Erythroblast (primary cell): ENCODE data around the gene ID3.

Experiments used
- DNase-seq, 2 experiments: peaks; one replicate each; lab custom pipeline; 2025; lab: John Stamatoyannopoulos, UW
- GATA1 ChIP-seq: IDR thresholded peaks from 2 replicates; pipeline ENCODE4 v1.6.1; 2011; ENCODE audit warnings: low read depth, mild to moderate bottlenecking, control low read depth, low read length, moderate library complexity
- POLR2A ChIP-seq: IDR thresholded peaks from 2 replicates; pipeline ENCODE4 v1.6.1; 2011; ENCODE audit warnings: mild to moderate bottlenecking, low read length

The ID3 gene

DNA sequence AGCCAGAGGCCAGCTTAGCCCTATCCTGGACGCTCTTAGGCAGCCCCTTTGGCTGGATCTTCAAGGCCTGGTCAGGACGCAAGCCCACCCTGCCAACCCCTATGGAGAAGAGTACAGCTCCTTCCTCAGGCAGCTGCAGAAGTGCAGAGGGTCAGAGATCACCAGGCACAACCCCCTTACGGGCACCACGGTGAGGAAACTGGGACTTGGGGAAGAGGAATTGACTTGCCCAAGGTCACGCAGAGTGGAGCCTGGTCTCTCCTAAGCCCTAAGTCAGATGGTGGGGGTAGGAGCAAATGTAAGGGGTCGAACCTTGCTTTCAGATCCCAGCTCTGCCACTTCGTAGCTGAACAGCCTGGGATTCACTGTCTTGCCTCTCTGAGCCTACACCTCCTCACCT is 31.9 kb downstream of the ID3 start:
- TF ChIP-seq GATA1 (no peak), POLR2A (no peak)
- no peak for DNase-seq

DNA sequence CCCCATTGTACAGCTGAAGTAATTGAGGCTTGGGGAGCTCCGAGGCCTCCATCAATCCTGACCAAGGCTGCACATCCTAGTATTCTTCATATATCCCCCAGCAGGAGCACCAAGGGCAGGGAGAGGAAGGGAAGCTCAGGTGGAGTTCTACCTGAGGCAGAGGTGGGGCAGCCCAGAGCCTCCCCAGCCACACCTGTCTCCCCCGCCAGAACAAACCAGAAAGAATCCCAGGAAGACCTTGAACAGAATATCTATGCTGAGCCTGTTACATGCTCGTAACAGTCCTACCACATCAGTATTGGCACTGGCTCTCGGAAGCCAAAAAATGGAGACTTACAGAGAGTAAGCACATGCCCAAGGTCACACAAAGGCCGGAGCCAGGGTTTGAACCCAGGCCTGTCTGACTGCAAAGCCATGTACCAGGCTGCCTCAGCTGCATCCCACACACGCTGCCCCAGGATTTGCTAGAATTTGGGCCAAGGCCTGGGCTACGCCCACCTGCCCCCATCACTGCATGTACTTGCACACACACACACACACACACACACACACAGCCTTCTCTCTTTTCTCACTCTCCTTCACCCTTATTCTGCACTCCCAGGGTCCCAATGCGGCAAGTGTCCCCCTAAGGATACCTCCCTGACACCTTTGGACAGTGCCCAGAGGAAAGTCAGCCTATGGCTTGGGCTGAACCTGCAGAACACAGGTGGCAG is 32.8 kb downstream of the ID3 start:
- DNase-seq: peak in 1 of 2 experiments; percentile 27
- TF ChIP-seq POLR2A (no peak), GATA1 (no peak)

DNA sequence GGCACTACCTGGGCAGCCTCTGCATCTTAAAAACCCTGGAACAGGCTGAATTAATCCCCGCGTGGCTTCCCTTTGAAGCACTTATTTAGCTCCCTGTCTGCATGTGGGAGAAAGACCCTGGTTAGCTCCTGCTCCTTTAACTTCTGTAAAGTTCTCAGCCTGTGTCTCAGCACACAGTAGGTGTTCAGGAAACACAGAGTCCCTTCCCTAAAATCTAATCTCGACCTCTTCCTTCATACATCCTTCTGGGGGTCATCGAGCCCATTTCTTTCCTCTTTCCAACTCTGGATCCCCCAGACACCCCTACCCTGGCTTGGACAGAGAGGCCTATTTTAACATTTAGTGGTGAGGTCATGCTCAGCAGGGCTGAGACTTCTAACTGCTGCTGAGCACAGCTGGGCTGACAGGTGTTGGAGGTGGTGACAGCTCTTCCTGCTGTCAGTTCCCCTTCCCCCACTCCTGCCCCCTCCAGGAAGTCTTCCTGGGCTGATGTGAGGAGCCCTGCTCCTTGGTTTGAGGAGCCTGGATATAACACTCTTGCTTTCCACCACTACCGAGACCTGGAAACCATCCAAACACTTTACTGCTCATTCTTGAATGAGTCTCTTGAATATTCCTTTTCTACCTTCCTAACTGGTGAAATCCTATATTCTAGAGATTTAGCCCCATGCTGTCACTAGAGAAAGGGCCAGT is 33.6 kb downstream of the ID3 start:
- DNase-seq: peak in 1 of 2 experiments; percentile 46
- TF ChIP-seq POLR2A (no peak), GATA1 (no peak)

DNA sequence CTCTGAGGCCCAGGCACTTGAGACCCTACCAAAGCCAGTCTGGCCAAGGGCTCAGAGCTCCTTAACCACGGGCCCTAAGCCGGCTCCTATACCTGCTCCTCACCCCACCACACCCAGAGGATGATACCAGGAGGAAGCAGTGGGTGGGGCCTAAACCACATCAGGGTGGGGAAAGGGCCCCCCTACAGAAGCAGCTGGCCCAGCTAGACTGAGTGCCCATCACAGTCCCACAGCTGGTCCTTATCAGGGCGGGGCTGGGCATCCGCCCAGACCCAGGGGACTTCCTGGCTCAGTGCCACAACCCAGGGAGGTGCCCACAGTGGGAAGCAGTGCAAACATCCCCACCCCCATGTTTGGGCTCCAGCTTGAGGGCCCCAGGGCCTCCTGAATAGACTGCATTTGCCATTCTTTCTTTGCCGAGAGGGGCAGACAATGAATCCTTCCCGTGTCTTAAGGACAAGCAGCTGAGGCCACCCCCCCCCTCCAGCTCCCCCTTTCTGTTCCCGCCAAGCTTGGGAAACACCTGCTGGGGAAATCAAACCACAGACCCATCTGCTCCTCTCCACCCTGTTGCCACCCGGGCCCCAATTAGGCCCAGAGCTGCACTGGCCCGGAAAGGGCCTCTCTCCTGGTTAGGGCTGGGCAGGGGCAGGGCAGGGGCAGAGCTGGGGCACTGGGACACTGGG is 34.4 kb downstream of the ID3 start:
- peak; percentile 97 to 98 for DNase-seq
- peak; percentile 71 for TF ChIP-seq GATA1
- TF ChIP-seq POLR2A: peak; percentile 61

DNA sequence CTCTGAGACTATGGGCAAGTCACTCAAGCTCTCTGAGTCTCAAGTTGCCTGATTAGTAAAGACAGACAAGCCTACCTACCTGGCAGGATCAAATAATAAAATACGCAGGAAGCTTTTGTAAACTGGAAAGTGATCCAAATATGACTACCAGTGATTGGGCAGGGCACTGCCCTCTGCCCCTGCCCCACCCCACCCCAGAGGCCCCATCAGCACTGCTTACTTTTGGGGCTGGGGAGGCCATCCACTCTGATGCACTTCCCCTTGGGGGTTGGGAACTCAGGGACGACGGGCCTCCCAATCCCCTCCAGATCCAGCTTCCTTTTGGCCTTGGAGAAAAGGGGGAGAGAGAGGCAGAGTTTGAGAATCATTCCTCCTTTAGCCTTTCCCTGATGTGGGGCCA is 35.1 kb downstream of the ID3 start:
- TF ChIP-seq GATA1: no peak
- TF ChIP-seq POLR2A: no peak
- DNase-seq: peak in 1 of 2 experiments; percentile 40

DNA sequence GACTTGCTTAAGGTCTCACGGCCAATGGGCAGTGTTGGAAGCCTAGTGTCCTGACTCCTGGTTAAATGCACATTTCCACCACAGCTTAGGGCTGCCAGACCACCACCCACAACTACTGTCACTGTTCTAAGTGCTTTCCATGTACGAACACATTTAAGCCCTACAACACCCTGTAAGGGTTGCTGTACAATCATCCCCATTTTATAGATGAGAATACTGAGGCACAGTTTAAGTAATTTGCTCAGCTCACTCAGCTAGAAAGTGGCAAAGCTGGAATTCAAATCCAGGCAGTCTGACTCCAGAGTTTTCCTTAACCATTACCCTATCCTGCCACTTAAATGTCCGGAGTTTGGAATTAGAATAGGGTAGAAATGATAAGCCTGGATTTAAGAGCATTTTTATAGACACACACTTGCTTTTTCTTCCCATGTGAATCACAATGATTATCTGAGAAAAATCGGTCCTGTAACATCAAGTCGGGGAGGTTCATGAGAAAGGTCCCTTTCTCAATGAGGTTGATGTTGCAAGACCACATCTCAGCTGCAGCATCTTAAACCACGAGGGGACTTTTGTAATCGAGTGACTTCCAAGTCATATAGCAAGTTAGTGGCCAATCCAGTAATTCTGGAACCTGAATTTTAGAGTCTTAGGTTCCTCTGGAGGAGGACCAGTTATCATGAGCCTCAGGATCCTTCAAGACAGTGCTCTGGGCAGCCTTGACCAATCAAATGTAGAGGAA is 36.9 kb downstream of the ID3 start:
- DNase-seq: peak in 1 of 2 experiments; percentile 23
- no peak for TF ChIP-seq GATA1
- TF ChIP-seq POLR2A: no peak

DNA sequence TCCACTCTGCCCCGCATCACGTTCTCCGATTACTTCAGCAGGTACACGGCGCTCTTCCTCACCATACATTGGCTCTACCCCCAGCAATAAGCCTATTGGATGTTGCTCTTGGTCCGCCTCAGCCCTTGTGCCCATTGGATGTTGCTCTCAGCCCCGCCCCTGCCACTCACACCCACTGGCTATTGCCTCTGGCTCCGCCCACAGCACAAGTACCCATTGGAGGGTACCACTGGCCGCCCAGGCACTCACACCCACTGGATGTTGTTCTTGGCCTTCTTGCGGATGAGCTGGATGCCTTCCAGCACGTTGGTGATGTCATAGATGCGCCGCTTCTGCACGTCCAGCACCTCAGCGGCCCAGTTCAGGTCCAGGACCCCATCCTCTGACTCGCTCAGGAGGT is 37.7 kb downstream of the ID3 start:
- TF ChIP-seq POLR2A (no peak), GATA1 (no peak)
- peak in 1 of 2 experiments; percentile 59 for DNase-seq

DNA sequence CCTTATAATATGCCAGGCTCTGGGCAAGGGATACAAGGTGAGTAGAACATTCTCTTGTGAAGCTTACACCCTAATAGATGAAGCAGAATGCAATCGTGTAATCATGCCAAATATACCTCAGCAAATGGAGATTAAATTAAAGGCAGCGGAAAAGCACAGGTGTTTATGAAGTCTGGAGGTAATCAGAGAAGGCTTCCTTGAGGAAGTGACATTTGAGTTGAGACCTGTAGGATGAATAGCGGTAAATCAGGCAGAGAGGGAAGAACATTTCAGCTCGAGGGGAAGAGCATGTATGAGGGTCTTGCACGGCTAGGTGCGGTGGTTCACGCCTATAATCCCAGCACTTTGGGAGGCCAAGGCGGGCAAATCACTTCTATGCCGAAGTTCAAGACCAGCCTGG is 41.7 kb downstream of the ID3 start:
- TF ChIP-seq GATA1 (no peak), POLR2A (no peak)
- no peak for DNase-seq

DNA sequence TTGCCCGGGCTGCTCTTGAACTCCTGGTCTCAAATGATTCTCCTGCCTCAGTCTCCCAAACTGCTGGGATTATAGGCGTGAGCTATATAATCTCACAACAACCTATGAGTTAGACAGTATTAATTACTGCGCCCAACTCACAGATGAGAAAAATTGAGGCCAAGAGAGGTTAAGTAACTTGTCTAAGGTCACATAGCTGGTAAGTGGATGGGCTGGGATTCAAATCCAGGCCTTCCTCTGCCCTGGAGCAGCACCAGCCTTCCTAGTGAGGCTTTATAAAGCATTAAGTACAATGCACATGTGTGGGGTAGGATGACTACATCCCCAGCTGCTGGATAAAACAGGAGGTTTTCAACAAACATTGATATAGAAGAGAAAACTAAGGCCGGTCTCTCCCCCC is 43.4 kb downstream of the ID3 start:
- DNase-seq: no peak
- TF ChIP-seq POLR2A (no peak), GATA1 (no peak)

DNA sequence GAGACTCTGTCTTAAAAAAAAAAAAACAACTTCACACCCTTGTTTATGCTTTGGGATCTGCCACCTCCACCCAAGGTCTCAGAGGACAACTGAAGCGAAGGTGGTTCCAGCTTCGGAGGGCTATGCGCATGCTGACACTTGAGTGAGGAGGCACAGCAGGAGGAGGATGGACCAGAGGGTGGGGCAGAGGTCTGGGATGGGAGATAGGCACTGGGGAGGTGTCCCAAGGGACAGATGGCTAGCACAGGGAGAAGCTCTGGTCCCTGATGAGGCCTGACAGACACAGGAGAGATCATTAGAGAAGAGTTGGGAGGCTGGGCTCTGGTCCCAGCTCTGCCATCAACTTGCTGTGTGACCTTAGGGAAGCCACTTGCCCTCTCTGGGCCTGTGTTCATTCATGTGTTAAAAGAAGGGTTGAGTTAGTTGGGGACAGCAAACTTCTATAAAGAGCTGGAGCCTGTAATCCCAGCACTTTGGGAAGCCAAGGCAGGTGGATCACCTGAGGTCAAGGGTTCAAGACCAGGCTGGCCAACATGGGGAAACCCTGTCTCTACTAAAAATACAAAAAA is 45.1 kb downstream of the ID3 start:
- peak; percentile 39 for TF ChIP-seq POLR2A
- no peak for TF ChIP-seq GATA1
- peak in 1 of 2 experiments; percentile 70 for DNase-seq

DNA sequence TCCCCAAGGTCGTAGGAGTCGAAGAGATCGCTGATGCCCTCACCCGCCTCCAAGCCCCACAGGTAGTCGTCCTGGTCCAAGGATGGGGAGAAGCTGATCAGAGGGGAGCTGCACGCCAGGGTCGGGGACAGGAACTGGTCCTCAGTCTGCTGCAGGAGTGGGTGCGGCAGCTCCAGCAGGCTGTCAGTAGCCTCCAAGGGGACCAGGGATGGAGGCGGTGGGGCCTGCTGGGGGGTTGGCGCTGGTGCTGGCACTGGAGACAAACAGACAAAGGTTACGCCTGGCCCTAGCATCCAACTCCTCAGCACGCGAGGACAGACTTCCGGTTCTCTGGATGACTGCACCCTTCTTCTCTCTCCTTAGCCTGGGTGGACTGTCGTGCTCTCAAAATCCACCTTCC is 49.4 kb downstream of the ID3 start:
- DNase-seq: no peak
- TF ChIP-seq GATA1 (no peak), POLR2A (no peak)
